HCT116 (cell line): ENCODE measurements around the gene GKN1. TPM values are rescaled to one million over a fixed set of nuclear protein-coding genes. Genes with fewer than 3 reads are reported as not detected.

Source experiments
- ATAC-seq: fragments of 200-7000 bp; cut with Tn5 transposase; 2 replicates; pipeline ENCODE4 v1.9.1; 2020; ENCODE audit warnings: mild to moderate bottlenecking, moderate library complexity
- BruUV-seq: library from RNA; stranded (reverse); fragments of 400-500 nt; replicated peaks from 2 replicates; lab custom pipeline; 2021; lab: Mats Ljungman, UMichigan
- CTCF ChIA-PET: fragments of 300-600 bp; sonication (Branson Sonifier 250); formaldehyde crosslinking; loops from one replicate; lab custom pipeline; 2021; ENCODE audit warnings: antibody characterized with exemption; lab: Charles Lee
- POLR2A ChIA-PET: fragments of 300-600, 350-600 bp; sonication (Branson Sonifier 250); formaldehyde crosslinking; loops from one replicate; lab custom pipeline; 2021; ENCODE audit warnings: antibody characterized with exemption; lab: Charles Lee
- RAD21 ChIA-PET, 2 experiments: fragments of 300-600 bp; sonication (Branson Sonifier 250); formaldehyde crosslinking; loops; one replicate each; lab custom pipeline; 2023; ENCODE audit warnings: low total read pairs in 2 of 2; ENCODE audit not compliant: uncharacterized antibody in 2 of 2, unreplicated experiment in 2 of 2, low non-redundant PET in 1 of 2; lab: Charles Lee
- DNase-seq: peaks from one replicate; pipeline ENCODE4 v3.0.0-alpha.2; 2010; ENCODE audit warnings: low read depth, low spot score
- H2AFZ ChIP-seq: fragments of 200-600 bp; shearing (Covaris generic), sonication (generic); 2 replicates; pipeline ENCODE4 v1.6.1; 2017; ENCODE audit warnings: low read depth, mixed run types, mixed read lengths, antibody characterized with exemption, low read length; ENCODE audit not compliant: poor library complexity, severe bottlenecking
- H3K27ac ChIP-seq: 2 replicates; pipeline ENCODE4 v1.5.1; 2012; ENCODE audit warnings: low read depth, low read length
- H3K27me3 ChIP-seq: fragments of 200-600 bp; sonication (generic); 2 replicates; pipeline ENCODE4 v1.6.1; 2016; ENCODE audit warnings: mixed run types, low read length, mixed read lengths; ENCODE audit not compliant: insufficient read depth
- H3K36me3 ChIP-seq, 2 experiments: fragments of 200-500 bp in 1 of 2; fragments of 200-600 bp in 1 of 2; sonication (Bioruptor generic) in 1 of 2; sonication (generic) in 1 of 2; 2 replicates each; pipeline versions ENCODE4 v1.5.1 to v1.6.1; 2014 to 2016; ENCODE audit warnings: low read length in 2 of 2, inconsistent platforms in 1 of 2, mixed read lengths in 1 of 2, mixed run types in 1 of 2; ENCODE audit not compliant: insufficient read depth in 2 of 2, control insufficient read depth in 1 of 2
- H3K4me1 ChIP-seq, 2 experiments: fragments of 200-600 bp in 1 of 2; sonication (generic) in 1 of 2; 2 replicates each; pipeline versions ENCODE4 v1.5.1 to v1.6.1; 2012 to 2017; ENCODE audit warnings: low read length in 2 of 2, inconsistent platforms in 1 of 2, mild to moderate bottlenecking in 1 of 2, mixed read lengths in 1 of 2, mixed run types in 1 of 2, moderate library complexity in 1 of 2; ENCODE audit not compliant: insufficient read depth in 2 of 2, control insufficient read depth in 1 of 2
- H3K4me2 ChIP-seq: fragments of 200-600 bp; sonication (generic); 2 replicates; pipeline ENCODE4 v1.6.1; 2017; ENCODE audit warnings: mixed run types, low read length, mixed read lengths
- H3K4me3 ChIP-seq, 2 experiments: fragments of 200-600 bp in 1 of 2; sonication (generic) in 1 of 2; replicated peaks in 1 of 2; 2 replicates each; pipeline ENCODE4 v1.5.1; 2011 to 2016; ENCODE audit warnings: low read length in 2 of 2, control low read depth in 1 of 2, low read depth in 1 of 2, mild to moderate bottlenecking in 1 of 2, mixed read lengths in 1 of 2, mixed run types in 1 of 2
- H3K79me2 ChIP-seq: fragments of 200-600 bp; sonication (generic); 2 replicates; pipeline ENCODE4 v1.6.1; 2017; ENCODE audit warnings: mild to moderate bottlenecking, mixed run types, low read length, moderate library complexity, mixed read lengths; ENCODE audit not compliant: insufficient read depth
- H3K9ac ChIP-seq: fragments of 200-600 bp; sonication (generic); 2 replicates; pipeline ENCODE4 v1.6.1; 2016; ENCODE audit warnings: low read length, mixed read lengths
- H3K9me2 ChIP-seq: fragments of 200-600 bp; sonication (generic), shearing (Covaris generic); 2 replicates; pipeline ENCODE4 v1.6.1; 2017; ENCODE audit warnings: mixed run types, mild to moderate bottlenecking, moderate library complexity; ENCODE audit not compliant: insufficient read depth
- H3K9me3 ChIP-seq, 2 experiments: fragments of 200-500 bp in 1 of 2; fragments of 200-600 bp in 1 of 2; sonication (Bioruptor generic) in 1 of 2; sonication (generic) in 1 of 2; 2 replicates each; pipeline ENCODE4 v1.6.1; 2014 to 2017; ENCODE audit warnings: low read length in 2 of 2, mixed read lengths in 2 of 2, inconsistent platforms in 1 of 2, low read depth in 1 of 2, mild to moderate bottlenecking in 1 of 2, mixed run types in 1 of 2, moderate library complexity in 1 of 2; ENCODE audit not compliant: control insufficient read depth in 1 of 2, insufficient read depth in 1 of 2
- H4K20me1 ChIP-seq: fragments of 200-600 bp; sonication (generic), shearing (Covaris generic); 2 replicates; pipeline ENCODE4 v1.6.1; 2017; ENCODE audit warnings: mixed run types, mild to moderate bottlenecking, moderate library complexity; ENCODE audit not compliant: insufficient read depth
- ATF3 ChIP-seq: IDR thresholded peaks from 2 replicates; pipeline ENCODE4 v1.6.1; 2012
- CBX3 ChIP-seq: IDR thresholded peaks from 2 replicates; pipeline ENCODE4 v1.6.1; 2012; ENCODE audit warnings: low read depth
- CEBPB ChIP-seq: IDR thresholded peaks from 2 replicates; pipeline ENCODE4 v1.6.1; 2012; ENCODE audit warnings: low read depth
- EGR1 ChIP-seq: IDR thresholded peaks from 2 replicates; pipeline ENCODE4 v1.6.1; 2012; ENCODE audit warnings: low read depth
- ELF1 ChIP-seq: IDR thresholded peaks from 2 replicates; pipeline ENCODE4 v1.6.1; 2012; ENCODE audit warnings: low read depth, borderline replicate concordance
- EZH2 ChIP-seq: fragments of 200-600 bp; sonication (generic); IDR thresholded peaks from 2 replicates; pipeline ENCODE4 v1.6.1; 2017; ENCODE audit warnings: antibody characterized with exemption, mixed run types
- EZH2phosphoT487 ChIP-seq: fragments of 200-600 bp; IDR thresholded peaks from 2 replicates; pipeline ENCODE4 v1.6.1; 2018; ENCODE audit warnings: antibody characterized with exemption, borderline replicate concordance
- FOSL1 ChIP-seq: IDR thresholded peaks from 2 replicates; pipeline ENCODE4 v1.6.1; 2012; ENCODE audit warnings: low read depth
- JUND ChIP-seq: IDR thresholded peaks from 2 replicates; pipeline ENCODE4 v1.6.1; 2012
- POLR2AphosphoS5 ChIP-seq: IDR thresholded peaks from 2 replicates; pipeline ENCODE4 v1.6.1; 2011; ENCODE audit warnings: mild to moderate bottlenecking, low read depth, low read length, moderate library complexity
- RAD21 ChIP-seq: IDR thresholded peaks from 2 replicates; pipeline ENCODE4 v1.6.1; 2012; ENCODE audit warnings: low read depth, mild to moderate bottlenecking
- SIN3A ChIP-seq: IDR thresholded peaks from 2 replicates; pipeline ENCODE4 v1.6.1; 2012; ENCODE audit warnings: low read depth
- SP1 ChIP-seq: IDR thresholded peaks from 2 replicates; pipeline ENCODE4 v1.6.1; 2012; ENCODE audit warnings: low read depth
- SRF ChIP-seq: IDR thresholded peaks from 2 replicates; pipeline ENCODE4 v1.6.1; 2012; ENCODE audit warnings: low read depth
- TCF7L2 ChIP-seq: IDR thresholded peaks from 2 replicates; pipeline ENCODE4 v1.7.0; 2011; ENCODE audit warnings: borderline replicate concordance, inconsistent platforms; ENCODE audit not compliant: insufficient read depth, insufficient read length; ENCODE audit errors: extremely low read depth
- YY1 ChIP-seq: IDR thresholded peaks from 2 replicates; pipeline ENCODE4 v1.6.1; 2011; ENCODE audit warnings: low read length, low read depth, moderate library complexity, mild to moderate bottlenecking; ENCODE audit not compliant: insufficient replicate concordance; ENCODE audit errors: extremely low read depth
- ZBTB33 ChIP-seq: IDR thresholded peaks from 2 replicates; pipeline ENCODE4 v1.6.1; 2011; ENCODE audit warnings: mild to moderate bottlenecking, low read length, moderate library complexity; ENCODE audit not compliant: insufficient replicate concordance; ENCODE audit errors: extremely low read depth
- ZFX ChIP-seq: fragments of 450-650 bp; IDR thresholded peaks from 2 replicates; pipeline ENCODE4 v1.6.1; 2017
- ZNF274 ChIP-seq: fragments of 200-500 bp; sonication (Bioruptor generic); IDR thresholded peaks from 2 replicates; pipeline ENCODE4 v1.6.1; 2014; ENCODE audit warnings: mild to moderate bottlenecking, low read depth, low read length, inconsistent platforms
- intact Hi-C: fragments of 100-400 bp; cut with micrococcal nuclease; formaldehyde crosslinking; loops from 2 replicates; pipeline ENCODE4 v1.10.0; 2022
- total RNA-seq: library from RNA; stranded (reverse); gene quantifications from one replicate; pipeline ENCODE4 v1.2.1, GENCODE V29; 2021; ENCODE audit not compliant: unreplicated experiment

Gene GKN1
- total RNA-seq, 1 experiment from 2014 or later = not detected

GRCh38 chr2:69007603-69008002 lies 33.2 kb downstream of the GKN1 start:
- Histone ChIP-seq H3K9me2 (no peaks in the 10 kb centered on the region), H3K27me3 (no peaks in the 10 kb centered on the region), H3K9me3 (peaks cover 0 to 3% of the 10 kb centered on the region in 2 experiments; a peak in 1 of 4 replicates), H3K4me2 (no peak overlapping the region), H2AFZ (no peak overlapping the region), H3K9ac (no peak overlapping the region), H3K27ac (no peak overlapping the region), H4K20me1 (no peaks in the 10 kb centered on the region), H3K4me1 (peaks cover 3 to 4% of the 10 kb centered on the region in 2 experiments; a peak in 3 of 4 replicates), H3K36me3 (no peaks in the 10 kb centered on the region), H3K4me3 (no peak overlapping the region), H3K79me2 (no peaks in the 10 kb centered on the region)
- no peak for ATAC-seq
- ChIA-PET RAD21 (no interaction called here), POLR2A (no interaction called here), CTCF (no interaction called here)
- BruUV-seq = no TSS peak
- no peak for DNase-seq
- no peak for TF ChIP-seq CEBPB
- no peak for TF ChIP-seq CBX3
- TF ChIP-seq ZNF274 = no peak
- no peak for TF ChIP-seq RAD21
- no peak for TF ChIP-seq POLR2AphosphoS5
- no peak for TF ChIP-seq FOSL1
- no peak for TF ChIP-seq EZH2
- TF ChIP-seq YY1 = no peak
- TF ChIP-seq SP1 = no peak
- TF ChIP-seq ZFX = no peak
- no peak for TF ChIP-seq ATF3
- TF ChIP-seq SIN3A = no peak
- TF ChIP-seq ZBTB33 = no peak
- no peak for TF ChIP-seq EGR1
- no peak for TF ChIP-seq TCF7L2
- TF ChIP-seq SRF = no peak
- no peak for TF ChIP-seq EZH2phosphoT487
- no peak for TF ChIP-seq JUND
- TF ChIP-seq ELF1 = no peak
- intact Hi-C loops = no loop called here
